Measurements from ENCODE around the gene ACP1.

ACP1 gene

GRCh38 chr2:282371-283263 lies 17.9 kb downstream of the ACP1 start:
- no peak for DNase-seq

GRCh38 chr2:283996-284794 lies 19.4 kb downstream of the ACP1 start:
- DNase-seq, result peak; percentile 3

GRCh38 chr2:284896-285492 lies 20.2 kb downstream of the ACP1 start:
- peak; percentile 20 for DNase-seq

- DNase-seq, result no peak
These were observed 20.8 kb downstream of the ACP1 start for GRCh38 chr2:285531-285930.

- no peak for DNase-seq
These were observed 21.3 kb downstream of the ACP1 start for GRCh38 chr2:286035-286434.

- DNase-seq, result peak; percentile 19
These were observed 22.1 kb downstream of the ACP1 start for GRCh38 chr2:286774-287392.

- DNase-seq, result peak; percentile 50
These were observed 22.7 kb downstream of the ACP1 start for GRCh38 chr2:287471-287885.

- DNase-seq, result peak; percentile 41
These were observed 23.4 kb downstream of the ACP1 start, which contains the start of gene ALKAL2 for GRCh38 chr2:287911-288757. ALKAL2 (minus strand) TSS chr2:288091; CDS start chr2:287835, 256 bp downstream.

GRCh38 chr2:288758-289361 lies 24.1 kb downstream of the ACP1 start:
- DNase-seq, result peak; percentile 4

- peak; percentile 37 for DNase-seq
These were observed 24.8 kb downstream of the ACP1 start for GRCh38 chr2:289362-290089.

GRCh38 chr2:290090-290722 lies 25.5 kb downstream of the ACP1 start:
- DNase-seq, result peak; percentile 62

GRCh38 chr2:295090-295489 lies 30.3 kb downstream of the ACP1 start:
- peak; percentile 12 for DNase-seq

- no peak for DNase-seq
These were observed 31.6 kb downstream of the ACP1 start for GRCh38 chr2:296354-296753.

- DNase-seq, result no peak
These were observed 40.6 kb downstream of the ACP1 start for GRCh38 chr2:305366-305765.

- DNase-seq, result no peak
These were observed 44.6 kb downstream of the ACP1 start for GRCh38 chr2:309148-309953.

GRCh38 chr2:309954-310510 lies 45.3 kb downstream of the ACP1 start:
- no peak for DNase-seq

GRCh38 chr2:310994-311393 lies 46.2 kb downstream of the ACP1 start:
- no peak for DNase-seq

GRCh38 chr2:313991-314390 lies 49.2 kb downstream of the ACP1 start:
- peak; percentile 10 for DNase-seq

All from DMS53 (cell line).